HG03342 (cell line): ENCODE measurements around the gene CPO.

Experiments
- ATAC-seq: cut with Tn5 transposase; IDR thresholded peaks from one replicate; pipeline ENCODE4 v1.9.1; 2021; ENCODE audit warnings: mild to moderate bottlenecking, moderate library complexity; ENCODE audit not compliant: unreplicated experiment

The CPO gene

DNA sequence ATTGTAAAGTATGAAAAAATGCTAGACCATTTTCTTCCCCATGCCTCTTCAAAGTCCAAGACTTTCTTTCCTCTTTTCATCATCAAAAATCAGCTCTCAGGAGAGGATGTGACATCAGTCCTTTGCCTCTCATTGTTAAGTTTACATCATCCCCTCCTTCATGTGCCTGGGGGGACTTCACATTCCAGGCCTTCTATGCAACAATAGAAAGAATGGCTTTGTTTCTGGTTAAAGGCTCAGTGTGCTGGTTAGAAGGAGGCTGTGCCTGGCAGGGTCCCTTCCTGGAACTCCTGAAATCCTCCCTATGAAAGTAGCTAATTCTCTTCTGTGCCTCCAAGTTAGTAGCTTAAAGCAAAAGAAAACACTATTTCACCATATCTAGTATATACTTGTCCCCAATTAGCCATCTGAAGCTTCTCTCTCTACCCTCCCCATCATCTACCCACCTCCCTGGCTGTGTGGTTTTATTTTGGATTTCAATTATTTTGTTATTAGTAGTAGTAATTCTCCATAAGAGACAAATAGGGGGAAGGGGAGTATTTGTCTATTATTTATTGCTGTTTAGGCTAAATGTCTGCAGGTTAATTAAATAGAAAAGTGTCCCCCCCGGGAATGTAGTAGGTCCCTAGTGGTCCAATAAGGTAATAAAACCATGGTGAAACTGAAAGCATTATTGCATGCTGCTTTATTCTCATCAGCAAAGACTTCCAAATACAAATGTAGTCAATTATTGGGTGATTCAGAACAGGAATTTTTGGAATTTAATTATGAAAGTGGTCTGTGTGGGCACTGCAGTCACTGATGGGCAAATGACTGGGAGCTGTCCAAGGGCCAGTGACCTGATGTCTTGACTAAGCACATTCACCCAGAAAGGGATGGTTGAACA is 69.0 kb downstream of the CPO start:
- ATAC-seq = no peak

DNA sequence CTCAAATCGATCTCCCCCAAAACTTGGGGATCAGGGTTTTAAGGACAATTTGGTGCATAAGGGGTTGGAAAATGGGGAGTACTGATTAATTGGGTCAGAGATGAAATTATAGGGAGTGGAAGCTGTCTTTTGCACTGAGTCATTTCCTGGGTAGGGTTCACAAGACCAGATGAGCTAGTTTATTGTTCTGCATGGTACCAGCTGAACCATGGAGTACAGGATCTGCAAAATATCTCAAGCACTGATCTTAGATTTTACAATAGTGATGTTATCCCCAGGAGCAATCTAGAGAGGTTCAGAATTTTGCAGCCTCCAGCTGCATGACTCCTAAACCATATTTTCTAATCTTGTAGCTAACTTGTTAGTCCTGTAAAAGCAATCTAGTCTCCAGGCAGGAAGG is 73.1 kb downstream of the CPO start:
- no peak for ATAC-seq

DNA sequence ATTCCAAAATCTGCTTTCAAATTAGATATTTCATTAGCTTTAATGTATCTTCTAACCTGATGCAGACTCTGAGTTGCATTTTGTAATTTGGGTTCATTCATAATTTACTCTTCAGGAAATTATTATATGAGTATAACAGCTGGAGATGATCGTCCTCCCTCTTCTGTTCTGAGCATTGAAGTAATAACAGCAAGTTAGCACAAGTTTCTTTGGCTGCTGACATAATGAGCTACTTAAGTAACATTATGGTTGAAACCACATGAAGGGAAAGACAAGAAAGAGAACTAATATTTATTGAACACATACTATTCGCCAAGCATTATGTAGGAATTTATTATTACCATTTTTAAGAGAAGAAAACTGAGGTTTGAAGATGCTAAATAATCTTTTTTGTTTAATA is 75.1 kb downstream of the CPO start:
- no peak for ATAC-seq

DNA sequence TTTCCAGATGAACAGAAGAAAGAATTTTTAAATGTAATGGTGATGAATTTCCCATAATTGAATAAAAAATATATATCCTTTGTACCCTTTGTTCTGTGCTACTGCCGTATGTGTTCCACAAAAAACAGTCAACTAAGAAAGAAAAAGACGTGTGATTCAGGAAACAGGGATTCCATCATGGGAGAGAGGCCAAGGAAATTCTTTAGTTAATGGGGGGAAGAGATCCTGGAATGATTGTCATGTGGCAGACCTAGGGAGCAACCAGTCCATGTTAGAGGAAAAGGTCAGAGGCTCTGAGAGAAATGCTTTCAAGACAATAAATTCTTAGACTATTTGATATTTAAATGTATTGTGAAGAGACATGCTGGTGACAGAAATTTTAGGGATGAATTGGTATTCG is 76.6 kb downstream of the CPO start:
- ATAC-seq = no peak
